HEK293T (cell line): ENCODE data around the gene GPA33.

Experiments used
- ARNT ChIP-seq: fragments of 450-650 bp; IDR thresholded peaks from 2 replicates; pipeline ENCODE4 v1.6.1; 2017; ENCODE audit warnings: mild to moderate bottlenecking
- BHLHE40 ChIP-seq: fragments of 450-650 bp; IDR thresholded peaks from 2 replicates; pipeline ENCODE4 v1.6.1; 2016; ENCODE audit warnings: mild to moderate bottlenecking, moderate library complexity, borderline replicate concordance
- CTBP1 ChIP-seq: fragments of 450-650 bp; IDR thresholded peaks from 2 replicates; pipeline ENCODE4 v1.6.1; 2016; ENCODE audit warnings: borderline replicate concordance
- ELF4 ChIP-seq: fragments of 450-650 bp; IDR thresholded peaks from 2 replicates; pipeline ENCODE4 v1.6.1; 2017; ENCODE audit warnings: antibody characterized with exemption
- FOXA1 ChIP-seq: fragments of 450-650 bp; IDR thresholded peaks from 2 replicates; pipeline ENCODE4 v1.6.1; 2016; ENCODE audit warnings: mild to moderate bottlenecking
- FOXK2 ChIP-seq: fragments of 450-650 bp; IDR thresholded peaks from 2 replicates; pipeline ENCODE4 v1.6.1; 2016; ENCODE audit warnings: mild to moderate bottlenecking
- FOXM1 ChIP-seq: fragments of 450-650 bp; IDR thresholded peaks from 2 replicates; pipeline ENCODE4 v1.6.1; 2017; ENCODE audit warnings: mild to moderate bottlenecking, borderline replicate concordance
- HDGF ChIP-seq: fragments of 450-650 bp; IDR thresholded peaks from 2 replicates; pipeline ENCODE4 v1.6.1; 2017; ENCODE audit warnings: antibody characterized with exemption, borderline replicate concordance
- NFRKB ChIP-seq: fragments of 450-650 bp; IDR thresholded peaks from 2 replicates; pipeline ENCODE4 v1.6.1; 2016; ENCODE audit warnings: mild to moderate bottlenecking, moderate library complexity
- SP1 ChIP-seq: fragments of 450-650 bp; IDR thresholded peaks from 2 replicates; pipeline ENCODE4 v1.6.1; 2017
- SUZ12 ChIP-seq: fragments of 450-650 bp; IDR thresholded peaks from 2 replicates; pipeline ENCODE4 v1.6.1; 2016; ENCODE audit warnings: mild to moderate bottlenecking
- TARDBP ChIP-seq: fragments of 450-650 bp; IDR thresholded peaks from 2 replicates; pipeline ENCODE4 v1.6.1; 2016
- ZNF384 ChIP-seq: fragments of 450-650 bp; IDR thresholded peaks from 2 replicates; pipeline ENCODE4 v1.6.1; 2016
- TF ChIP-seq, protein P1 (sequence below): fragments of 450-650 bp; IDR thresholded peaks from 2 replicates; pipeline ENCODE4 v1.6.1; 2016

DNA sequence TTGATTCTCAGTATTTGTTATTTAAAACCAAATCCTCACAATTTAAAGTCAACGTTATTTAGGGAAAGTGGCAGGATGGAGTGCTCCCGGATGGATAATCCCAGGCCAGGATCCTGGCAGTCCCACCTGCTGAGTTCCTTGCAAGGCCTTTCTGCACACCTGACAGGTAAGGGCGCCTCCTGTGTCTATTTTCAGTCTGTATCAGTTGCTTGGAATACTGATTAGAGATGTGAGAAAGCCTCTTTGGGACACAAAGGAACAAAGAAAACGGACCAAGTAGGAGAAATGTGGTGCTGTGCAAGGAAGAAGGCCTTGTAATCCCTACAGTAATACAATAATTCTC, 15.9 kb upstream of the GPA33 start:
- no peak for TF ChIP-seq BHLHE40
- TF ChIP-seq SP1, result no peak
- TF ChIP-seq TARDBP, result no peak
- TF ChIP-seq FOXA1, result no peak
- no peak for TF ChIP-seq FOXM1
- TF ChIP-seq FOXK2, result no peak
- no peak for TF ChIP-seq ELF4
- no peak for TF ChIP-seq SUZ12
- TF ChIP-seq ZNF384, result no peak
- no peak for TF ChIP-seq HDGF
- TF ChIP-seq NFRKB, result no peak
- no peak for TF ChIP-seq ARNT
- TF ChIP-seq CTBP1, result no peak
- TF ChIP-seq, protein P1, sequence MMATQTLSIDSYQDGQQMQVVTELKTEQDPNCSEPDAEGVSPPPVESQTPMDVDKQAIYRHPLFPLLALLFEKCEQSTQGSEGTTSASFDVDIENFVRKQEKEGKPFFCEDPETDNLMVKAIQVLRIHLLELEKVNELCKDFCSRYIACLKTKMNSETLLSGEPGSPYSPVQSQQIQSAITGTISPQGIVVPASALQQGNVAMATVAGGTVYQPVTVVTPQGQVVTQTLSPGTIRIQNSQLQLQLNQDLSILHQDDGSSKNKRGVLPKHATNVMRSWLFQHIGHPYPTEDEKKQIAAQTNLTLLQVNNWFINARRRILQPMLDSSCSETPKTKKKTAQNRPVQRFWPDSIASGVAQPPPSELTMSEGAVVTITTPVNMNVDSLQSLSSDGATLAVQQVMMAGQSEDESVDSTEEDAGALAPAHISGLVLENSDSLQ, result no peak
